Astrocyte (in vitro differentiated cells and primary cell): ENCODE measurements around the gene C19orf12.

Source experiments
- EZH2 ChIP-seq: IDR thresholded peaks from 2 replicates; pipeline ENCODE4 v1.6.1; 2012; ENCODE audit warnings: mild to moderate bottlenecking, low read length, inconsistent platforms; ENCODE audit not compliant: insufficient read depth
- TF ChIP-seq, protein P1 (sequence below): IDR thresholded peaks from 2 replicates; pipeline ENCODE4 v1.5.1; 2011; ENCODE audit warnings: low read depth, mild to moderate bottlenecking, inconsistent platforms, low read length, moderate library complexity; ENCODE audit not compliant: insufficient read depth

DNA sequence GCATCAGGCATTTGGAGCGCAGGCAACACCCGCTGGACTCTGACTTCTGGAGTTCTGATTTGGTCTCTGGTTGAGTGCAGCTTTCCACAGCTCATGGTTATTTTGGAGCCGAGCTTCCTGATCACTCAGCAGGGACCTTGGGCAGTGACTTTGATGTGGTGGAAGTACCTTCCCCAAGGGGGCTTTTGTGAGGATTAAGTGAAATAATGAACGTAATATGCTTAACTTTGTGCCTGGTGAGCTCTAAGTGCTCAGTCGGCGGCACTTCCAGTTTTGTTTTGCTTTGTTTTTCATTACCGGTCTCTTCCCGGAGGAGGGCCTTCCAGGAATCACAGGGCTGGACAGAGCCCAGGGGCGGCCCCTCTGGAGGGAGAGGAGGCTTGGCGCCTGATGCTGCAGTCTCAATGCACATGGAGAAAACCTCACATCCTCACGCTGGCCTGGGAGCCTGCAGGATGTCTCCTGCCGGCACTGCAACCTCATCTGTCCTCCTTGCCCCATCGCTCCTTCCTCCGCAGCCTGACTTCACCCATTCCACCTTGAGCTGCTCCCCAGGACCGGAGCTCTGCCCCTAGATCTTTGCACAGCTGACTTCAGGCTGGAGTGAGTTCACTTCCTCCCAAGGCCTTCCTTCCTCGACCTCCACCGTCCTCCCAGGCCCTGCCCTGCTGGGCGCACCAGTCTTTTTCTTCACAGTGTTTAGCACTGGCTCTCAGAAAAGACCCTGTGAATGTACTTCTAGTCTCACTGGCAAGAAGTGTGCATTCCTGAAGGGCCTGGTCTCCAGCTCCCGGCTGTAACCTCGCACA lies 48.3 kb downstream of the C19orf12 start:
- TF ChIP-seq, protein P1, sequence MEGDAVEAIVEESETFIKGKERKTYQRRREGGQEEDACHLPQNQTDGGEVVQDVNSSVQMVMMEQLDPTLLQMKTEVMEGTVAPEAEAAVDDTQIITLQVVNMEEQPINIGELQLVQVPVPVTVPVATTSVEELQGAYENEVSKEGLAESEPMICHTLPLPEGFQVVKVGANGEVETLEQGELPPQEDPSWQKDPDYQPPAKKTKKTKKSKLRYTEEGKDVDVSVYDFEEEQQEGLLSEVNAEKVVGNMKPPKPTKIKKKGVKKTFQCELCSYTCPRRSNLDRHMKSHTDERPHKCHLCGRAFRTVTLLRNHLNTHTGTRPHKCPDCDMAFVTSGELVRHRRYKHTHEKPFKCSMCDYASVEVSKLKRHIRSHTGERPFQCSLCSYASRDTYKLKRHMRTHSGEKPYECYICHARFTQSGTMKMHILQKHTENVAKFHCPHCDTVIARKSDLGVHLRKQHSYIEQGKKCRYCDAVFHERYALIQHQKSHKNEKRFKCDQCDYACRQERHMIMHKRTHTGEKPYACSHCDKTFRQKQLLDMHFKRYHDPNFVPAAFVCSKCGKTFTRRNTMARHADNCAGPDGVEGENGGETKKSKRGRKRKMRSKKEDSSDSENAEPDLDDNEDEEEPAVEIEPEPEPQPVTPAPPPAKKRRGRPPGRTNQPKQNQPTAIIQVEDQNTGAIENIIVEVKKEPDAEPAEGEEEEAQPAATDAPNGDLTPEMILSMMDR: no peak
- no peak for TF ChIP-seq EZH2
